Islet of Langerhans (tissue), 1 donor: Measurements from ENCODE around the gene OSMR.
"Not testable (repeated sequence)": the region's sequence is repeated elsewhere in the genome, so short reads cannot be mapped to it uniquely, and the experiment has no call there.

ENCODE experiments used
- FAIRE-seq: peaks from one replicate; lab custom pipeline; 2011; peaks lifted over from hg19 to GRCh38; lab: Jason Lieb, UNC

OSMR gene

DNA sequence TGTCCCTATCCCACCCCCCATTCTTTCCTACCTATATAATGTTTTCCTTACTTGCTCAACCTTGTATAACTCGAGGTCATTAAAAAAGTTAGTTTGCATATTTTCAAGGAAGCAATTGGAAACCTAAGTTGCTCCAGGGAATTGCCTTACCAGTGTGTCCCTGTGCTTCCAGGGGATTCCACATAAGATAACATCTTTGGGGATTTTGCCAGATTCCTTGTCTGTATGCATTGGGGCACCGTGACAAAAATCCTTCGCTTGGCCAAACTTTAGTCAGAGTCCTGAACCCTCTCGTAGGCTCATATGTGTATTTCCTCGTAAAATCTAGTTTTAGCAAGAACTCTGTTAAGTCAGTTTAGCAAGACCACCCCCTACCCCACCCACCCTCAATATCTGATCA lies 14.7 kb upstream of the OSMR start:
- FAIRE-seq: no peak

DNA sequence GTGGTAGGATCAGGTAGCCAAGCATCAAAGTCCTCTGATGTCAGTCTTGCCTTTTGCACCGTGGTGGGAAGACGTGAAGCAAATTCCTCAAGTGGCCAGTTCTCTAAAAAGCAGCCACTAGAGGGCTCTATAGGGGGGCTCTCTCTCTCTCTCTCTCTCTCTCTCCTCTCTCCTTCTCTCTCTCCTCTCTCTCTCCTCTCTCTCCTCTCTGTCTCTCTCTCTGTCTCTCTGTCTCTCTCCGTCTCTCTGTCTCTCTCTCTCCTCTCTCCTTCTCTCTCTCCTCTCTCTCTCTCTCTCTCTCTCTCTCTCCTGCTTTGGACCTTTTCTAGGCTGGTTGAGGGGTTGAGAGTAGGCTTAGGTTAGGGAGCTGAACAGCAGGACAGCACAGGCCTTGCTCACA lies 13.9 kb upstream of the OSMR start:
- no peak for FAIRE-seq

DNA sequence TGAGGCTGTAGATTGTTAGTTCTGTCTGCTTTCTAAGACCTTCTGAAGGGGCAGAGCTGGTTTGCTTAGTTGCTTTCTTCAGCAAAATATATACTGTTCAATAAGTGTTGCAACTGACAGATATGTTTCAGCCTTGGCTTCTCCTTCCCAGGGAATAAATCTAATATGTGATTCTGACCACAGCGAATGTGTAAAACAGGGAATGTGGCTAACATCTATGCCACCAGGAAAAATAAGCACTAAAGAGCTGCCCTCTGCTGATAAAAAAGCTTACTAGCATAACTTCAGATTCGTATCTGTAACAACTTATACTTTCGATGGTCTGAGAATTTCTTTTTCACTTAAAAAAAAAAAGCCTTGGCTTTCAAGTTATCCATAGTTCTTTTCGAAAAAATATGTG lies 13.0 kb upstream of the OSMR start:
- no peak for FAIRE-seq

DNA sequence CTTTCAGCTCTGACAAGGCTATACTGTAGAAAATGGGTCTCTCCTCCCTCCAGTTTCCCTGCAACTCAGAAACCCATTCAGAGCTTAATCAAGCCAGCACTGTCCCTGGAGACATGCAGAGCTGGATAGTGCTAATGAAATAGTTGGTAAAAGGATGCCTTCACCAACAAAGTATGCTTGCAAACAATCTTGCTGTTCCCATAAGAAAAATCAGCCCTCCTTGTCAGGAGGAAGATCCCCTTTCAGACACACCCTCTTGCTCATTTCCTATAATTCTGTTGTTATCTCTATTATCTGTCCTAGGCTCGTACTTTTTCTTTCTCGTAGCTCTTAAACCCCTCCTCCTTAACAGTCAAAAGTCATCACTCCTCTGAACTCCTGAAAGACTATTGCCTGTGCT lies 9.9 kb upstream of the OSMR start:
- FAIRE-seq: no peak

DNA sequence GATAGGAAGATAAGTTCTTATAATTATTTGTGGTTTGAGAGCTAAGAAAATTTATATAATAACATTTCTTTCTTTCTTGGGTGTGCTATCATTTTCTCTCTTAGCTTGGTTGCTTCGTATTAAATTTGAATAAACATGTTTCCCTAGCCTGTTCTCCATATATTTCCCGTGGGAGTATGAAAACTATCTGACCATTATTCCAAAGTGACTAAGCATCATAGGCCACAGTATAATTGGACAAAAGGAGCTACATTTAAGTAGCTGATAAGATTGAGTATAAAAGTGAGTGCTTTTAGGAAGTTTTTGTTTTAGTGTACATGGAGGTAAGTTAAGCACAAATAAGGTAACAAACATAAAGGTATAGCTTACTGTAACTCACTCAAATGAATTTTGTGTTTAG lies 8.4 kb upstream of the OSMR start:
- FAIRE-seq: no peak

DNA sequence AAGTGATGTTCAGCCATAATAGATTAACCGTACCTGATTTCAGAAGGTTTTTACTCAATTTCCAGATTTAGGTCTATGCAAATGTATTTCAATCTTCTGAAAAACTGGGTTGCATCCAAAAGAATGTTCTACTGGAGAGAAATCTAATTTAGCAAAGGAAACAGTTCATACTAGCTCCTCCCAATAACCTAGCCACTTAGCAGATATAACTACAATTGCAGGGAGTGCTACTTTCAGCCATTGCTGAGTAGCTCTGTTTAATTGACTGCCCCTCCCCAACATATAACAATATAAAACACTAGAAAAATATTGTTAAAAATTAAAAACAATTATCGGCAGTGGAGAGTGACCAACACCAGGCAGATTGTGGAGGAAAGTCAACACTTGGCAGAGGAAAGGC lies 7.9 kb upstream of the OSMR start:
- no peak for FAIRE-seq

DNA sequence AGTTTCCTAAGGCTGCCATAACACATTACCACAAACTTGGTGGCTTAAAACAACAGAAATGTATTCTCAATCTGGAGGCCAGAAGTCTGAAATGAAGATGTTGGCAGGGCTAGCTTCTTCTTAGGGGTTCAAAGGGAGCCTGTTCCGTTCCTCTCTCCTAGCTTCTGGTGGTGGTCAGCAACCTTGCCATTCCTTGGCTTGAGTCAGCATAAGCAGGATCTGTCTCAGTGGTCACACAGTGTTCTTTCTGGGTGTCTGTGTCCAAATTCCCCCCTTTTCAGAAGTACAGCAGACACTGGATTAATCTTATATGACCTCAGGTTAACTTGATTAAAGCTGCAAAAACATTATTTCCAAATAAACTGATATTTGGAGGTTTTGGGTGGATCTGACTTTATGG lies 2.1 kb upstream of the OSMR start:
- no peak for FAIRE-seq

DNA sequence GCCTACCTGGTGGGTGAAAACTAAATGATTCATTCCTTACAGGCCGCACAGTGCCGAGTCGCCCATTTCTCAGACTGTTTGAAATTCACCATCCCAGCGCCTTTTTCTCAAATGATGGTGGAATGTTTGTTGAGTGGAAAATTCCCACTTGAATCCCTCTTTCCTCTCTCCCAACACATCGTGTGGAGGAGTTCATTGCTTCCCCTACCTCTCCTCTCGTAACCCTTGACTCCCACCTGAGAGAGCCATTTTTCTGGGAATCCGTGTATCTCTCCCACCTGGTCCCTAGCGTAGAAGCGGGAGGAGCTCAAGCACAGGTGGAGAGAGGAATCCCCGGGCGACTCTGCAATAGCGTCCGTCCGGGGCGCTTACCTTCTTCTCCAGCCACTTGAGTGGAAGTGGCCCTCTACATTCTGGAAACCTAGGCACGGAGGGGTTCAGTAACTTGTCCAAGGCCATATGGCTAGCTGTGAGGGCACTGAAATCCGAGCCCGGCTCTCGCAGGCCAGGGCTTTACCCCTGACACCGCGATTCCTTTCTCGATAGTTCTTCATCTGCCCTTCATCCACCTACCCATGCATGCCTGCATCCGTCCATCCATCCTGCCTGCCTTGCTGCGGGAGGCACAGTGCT lies 683 bp downstream of the OSMR start:
- no peak for FAIRE-seq

DNA sequence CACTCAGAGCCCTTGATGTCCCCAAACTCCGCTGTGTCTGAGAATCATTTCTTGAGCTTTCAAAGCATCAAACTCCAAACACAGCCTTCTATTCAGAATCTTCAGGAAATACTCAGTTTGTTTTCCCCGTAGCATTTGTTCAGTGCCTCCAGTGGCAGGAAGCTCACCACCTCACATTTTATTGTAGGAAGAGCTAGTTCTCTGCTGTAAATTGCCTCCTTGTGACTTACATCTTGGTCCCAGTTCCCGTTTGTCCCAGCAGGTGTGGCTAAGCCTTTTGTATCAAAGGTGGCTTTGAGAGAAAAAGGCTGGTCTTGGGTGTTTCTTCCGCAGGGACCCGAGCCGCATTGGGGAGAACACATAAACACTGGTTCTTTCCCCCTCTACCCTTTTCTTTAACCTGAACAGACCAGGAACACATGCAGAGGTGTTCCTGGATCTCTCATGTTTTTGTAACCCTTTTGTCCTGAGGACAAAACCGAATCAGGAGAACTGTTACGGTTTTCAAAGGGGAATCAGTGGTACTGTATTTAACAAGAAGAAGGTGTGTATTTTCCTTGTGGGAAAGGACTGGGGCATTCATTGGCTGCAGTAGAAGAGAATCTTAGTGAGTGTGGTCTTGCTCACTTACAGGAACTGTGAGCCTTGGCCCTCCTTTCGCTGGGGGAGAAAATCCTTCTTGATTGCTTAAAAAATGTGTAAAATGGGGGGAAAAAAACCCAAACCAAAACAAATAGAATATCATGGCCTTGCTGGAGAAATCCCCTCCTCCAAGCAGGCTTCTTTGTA lies 1.9 kb downstream of the OSMR start:
- FAIRE-seq: no peak

DNA sequence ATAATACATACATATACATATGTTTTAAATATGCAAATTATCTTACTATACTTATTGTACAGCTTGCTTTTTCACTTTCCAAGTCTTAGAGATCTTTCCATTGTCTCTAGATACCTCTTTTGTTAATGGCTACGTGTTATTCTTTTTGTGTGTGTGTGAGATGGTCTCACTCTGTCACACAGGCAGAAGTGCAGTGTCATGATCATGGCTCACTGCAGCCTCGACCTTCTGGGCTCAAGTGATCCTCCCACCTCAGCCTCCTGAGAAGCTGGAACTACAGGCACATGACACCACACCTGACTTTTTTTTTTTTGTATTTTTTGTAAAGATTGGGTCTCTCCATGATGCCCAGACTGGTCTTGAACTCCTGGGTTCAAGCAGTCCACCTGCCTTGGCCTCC lies 2.8 kb downstream of the OSMR start:
- no peak for FAIRE-seq

DNA sequence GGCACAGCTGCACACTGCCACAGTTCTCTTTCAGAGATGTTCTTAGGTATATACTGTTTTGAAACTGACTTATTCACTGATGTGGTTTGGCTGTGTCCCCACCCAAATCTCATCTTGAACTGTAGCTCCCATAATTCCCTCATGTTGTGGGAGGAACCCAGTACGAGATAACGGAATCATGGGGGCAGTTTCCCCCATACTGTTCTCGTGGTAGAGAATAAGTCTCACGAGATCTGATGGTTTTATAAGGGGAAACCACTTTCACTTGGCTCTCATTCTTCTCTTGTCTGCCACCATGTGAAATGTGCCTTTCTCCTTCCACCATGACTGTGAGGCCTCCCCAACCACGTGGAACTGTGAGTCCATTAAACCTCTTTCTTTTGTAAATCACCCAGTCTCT lies 5.8 kb downstream of the OSMR start:
- FAIRE-seq: not testable (repeated sequence)

DNA sequence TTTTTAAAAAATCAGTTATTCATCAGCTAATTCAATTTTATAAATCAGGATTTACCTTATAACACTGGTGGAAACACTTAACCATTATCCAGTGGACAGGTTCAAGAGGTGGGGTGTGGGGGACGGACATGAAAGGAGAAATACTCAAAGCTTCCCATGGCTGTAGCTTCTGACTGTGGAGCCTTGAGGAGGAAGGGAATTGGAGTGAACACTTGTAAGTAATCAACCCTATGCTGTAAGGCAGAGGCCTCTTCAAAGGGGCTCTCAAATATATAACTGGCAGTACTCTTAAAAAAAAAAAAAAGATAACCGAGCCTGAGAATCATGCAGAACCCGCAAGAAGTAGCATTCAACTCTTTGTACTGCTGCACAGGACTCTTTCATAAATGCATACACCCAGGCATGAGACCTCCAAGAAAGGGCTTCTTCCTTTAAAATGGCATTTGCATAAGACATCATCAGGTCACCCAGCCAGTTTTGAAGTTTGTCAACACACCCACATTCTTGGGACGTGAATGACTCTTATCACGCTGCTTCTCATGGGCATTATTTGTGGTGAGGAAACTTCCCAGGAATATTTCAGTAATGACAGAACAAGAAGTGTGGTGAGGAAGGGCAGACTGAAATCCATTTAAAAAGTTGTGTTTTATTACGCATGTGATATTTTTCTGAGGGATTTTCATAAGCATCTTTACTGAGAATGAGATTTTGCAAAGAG lies 8.1 kb downstream of the OSMR start:
- FAIRE-seq: no peak

DNA sequence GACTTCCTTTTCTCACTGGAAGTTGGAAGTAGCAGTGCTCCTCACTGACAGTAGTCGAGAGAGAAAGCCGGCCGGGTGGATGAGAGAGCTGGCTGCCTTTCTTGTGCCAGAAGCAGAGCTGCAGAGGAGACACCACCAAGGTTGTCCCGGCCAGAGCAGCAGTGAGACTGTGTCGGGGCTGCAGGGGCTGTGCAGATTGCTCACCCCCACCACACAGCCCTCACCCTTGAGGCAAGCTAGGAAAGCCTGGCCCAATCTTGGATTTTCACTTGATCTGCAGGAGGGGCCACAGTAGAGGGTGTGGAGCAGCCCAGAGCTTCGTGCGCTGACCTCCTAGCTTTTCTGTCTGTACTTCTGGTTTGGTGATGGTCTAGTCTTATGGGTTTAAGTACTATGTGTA lies 9.1 kb downstream of the OSMR start:
- FAIRE-seq: no peak

DNA sequence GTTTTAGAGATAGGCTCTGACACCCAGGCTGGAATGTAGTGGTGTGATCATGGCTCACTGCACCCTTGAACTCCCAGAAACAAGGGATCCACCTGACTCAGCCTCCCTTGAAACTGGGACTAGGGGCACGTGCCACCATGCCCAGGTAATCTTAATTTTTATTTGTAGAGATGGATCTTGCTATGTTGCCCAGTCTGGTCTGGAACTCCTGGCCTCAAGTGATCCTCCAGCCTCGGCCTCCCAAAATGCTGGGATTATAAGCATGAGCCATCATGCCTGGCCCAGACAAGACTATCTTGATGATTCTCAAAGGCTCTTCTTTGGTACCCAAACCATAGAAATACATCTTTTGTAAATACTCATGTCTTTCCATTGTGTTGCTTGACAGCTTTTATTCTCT lies 10.8 kb downstream of the OSMR start:
- no peak for FAIRE-seq

DNA sequence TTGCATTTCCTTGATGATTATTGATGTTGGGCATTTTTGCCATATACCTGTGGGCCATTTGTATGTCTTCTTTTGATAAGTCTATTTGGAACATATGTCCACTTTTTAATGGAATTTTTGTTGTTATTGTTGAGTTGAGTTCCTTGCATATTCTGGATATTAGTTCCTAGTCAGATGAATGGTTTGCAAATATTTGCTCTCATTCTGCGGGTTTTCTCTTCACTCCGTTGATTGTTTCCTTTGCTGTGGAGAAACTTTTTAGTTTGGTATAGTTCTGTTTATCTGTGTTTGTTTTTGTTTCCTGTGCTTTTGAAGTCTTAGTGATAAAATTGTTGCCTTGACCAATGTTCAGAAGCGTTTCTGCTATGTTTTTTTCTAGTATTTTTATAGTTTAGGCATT lies 13.0 kb downstream of the OSMR start:
- no peak for FAIRE-seq

DNA sequence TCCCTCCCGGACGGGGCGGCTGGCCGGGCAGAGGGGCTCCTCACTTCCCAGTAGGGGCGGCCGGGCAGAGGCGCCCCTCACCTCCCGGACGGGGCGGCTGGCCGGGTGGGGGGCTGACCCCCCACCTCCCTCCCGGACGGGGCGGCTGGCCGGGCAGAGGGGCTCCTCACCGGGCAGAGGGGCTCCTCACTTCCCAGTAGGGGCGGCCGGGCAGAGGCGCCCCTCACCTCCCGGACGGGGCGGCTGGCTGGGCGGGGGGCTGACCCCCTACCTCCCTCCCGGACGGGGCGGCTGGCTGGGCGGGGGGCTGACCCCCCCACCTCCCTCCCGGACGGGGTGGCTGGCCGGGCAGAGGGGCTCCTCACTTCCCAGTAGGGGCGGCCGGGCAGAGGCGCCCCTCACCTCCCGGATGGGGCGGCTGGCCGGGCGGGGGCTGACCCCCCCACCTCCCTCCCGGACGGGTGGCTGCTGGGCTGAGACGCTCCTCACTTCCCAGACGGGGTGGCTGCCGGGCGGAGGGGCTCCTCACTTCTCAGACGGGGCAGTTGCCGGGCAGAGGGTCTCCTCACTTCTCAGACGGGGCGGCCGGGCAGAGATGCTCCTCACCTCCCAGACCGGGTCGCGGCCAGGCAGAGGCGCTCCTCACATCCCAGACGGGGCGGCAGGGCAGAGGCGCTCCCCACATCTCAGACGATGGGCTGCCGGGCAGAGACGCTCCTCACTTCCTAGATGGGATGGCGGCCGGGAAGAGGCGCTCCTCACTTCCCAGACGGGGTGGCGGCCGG lies 16.4 kb downstream of the OSMR start:
- not testable (repeated sequence) for FAIRE-seq

DNA sequence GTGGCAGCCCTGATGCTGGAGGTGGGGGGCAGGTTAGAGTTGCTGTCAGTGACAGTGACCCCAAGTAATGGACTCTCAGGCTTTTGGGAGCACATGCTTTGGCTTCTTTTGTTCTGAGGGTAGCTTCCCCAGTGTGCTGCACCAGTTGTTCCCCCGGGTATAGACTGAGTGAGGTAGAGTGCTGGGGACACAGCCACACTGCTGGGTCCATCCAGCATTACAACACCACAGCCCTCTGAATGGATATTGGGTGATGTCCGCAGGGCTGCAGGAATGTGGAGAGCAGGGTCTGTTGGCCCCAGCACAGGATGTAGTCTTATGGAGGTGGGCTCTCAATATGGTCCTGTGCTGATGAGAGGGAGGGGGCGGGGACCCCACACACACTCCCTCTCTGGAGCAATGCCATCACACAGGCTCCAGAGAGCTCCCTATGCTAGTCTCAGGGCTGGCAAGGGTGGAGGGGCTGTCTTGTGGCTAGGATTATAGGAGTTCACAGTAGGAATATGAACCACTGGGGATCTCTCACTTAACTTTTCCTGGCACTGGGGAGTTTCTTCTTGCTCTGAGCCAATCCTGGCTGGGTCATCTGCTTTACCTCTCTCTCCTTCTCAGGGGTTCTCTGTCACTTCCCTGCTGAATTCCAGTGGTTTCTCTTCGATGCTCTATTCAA lies 20.7 kb downstream of the OSMR start:
- no peak for FAIRE-seq

DNA sequence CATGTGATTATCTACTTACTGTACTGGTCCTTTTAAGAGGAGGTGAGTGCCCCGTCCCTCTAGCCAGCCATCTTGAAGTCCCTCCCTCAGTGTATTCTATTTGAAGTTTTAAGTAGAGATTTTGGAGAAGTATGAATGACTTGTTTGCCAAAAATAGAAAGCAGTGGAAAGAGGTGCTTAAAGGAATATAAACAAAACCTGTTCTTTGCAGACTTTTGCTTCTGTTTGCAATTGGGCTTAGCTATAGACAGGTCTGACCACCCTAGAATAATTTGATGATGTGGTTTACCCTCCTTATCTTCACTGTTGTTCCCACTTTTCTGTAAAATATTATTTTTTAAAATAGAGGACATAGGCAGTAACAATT lies 21.2 kb downstream of the OSMR start:
- FAIRE-seq: no peak

DNA sequence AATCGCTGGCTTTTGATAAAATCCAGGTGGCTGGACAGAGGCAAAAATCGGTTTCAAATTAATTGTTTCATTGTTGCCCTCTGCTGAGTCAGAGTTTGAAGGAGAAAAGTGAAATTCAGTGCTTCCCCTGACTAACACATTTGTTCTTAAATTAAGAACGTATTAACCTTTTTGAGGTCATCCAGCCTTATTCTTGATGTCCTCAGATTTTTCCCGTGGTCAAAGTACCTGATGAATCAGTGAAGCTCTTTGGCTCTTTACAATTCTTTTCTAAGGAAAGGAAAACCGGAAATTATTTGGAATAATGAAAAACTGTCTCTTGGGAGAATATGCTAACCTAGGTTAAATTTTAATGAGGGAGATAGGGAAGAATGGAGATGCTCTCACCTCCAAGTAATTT lies 21.6 kb downstream of the OSMR start:
- no peak for FAIRE-seq

DNA sequence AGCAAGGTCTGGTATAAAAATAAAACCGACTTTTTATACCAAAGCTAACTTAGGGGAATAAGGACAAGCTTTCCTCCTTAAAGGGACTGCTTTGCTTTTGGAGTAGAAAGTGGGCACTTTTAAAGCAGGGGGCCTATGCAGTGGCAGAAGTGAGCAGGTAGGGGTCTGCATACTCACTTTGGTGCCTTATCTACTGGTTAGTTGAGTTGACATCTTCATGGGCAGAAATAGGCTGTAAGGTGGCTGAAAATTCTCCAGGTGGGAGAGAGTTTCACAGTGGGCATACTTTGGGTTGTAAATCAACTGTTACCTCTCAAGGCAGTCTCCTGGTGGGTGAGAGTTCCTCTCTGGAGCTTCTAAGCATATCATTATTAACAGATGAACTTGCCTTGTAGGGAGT lies 24.8 kb downstream of the OSMR start:
- FAIRE-seq: no peak

DNA sequence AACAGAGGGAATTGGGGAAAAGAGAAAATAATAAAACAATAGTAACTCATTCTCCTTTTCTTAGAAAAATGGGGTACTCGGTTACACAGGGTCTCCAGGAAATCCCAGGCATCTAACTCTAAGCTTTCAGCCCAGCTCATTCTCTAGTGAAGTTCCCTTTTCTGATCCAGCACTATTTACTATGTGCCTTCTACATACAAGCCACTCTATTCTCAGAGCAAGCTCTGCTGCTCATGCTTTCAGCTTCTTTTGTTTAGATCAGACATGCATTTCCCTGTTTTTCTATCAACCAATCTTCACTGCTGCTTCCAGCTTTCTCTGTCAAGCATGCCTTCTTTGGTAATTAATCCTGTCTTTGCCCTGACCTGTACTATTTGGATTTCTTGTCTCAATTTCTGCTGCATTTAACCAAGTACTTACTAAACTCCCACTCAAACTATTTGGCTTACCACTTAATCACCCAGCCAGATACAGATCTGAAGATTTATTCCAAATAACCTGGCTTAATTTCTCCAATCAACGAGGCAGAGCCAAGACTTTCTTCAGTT lies 25.3 kb downstream of the OSMR start:
- no peak for FAIRE-seq
